ENCODE data around the gene ZFHX2. TPM values are rescaled to one million over a fixed set of nuclear protein-coding genes. Genes with fewer than 3 reads are reported as not detected.

The ZFHX2 gene
- total RNA-seq, 1 donor from 2014 or later, result 39.1 TPM

DNA sequence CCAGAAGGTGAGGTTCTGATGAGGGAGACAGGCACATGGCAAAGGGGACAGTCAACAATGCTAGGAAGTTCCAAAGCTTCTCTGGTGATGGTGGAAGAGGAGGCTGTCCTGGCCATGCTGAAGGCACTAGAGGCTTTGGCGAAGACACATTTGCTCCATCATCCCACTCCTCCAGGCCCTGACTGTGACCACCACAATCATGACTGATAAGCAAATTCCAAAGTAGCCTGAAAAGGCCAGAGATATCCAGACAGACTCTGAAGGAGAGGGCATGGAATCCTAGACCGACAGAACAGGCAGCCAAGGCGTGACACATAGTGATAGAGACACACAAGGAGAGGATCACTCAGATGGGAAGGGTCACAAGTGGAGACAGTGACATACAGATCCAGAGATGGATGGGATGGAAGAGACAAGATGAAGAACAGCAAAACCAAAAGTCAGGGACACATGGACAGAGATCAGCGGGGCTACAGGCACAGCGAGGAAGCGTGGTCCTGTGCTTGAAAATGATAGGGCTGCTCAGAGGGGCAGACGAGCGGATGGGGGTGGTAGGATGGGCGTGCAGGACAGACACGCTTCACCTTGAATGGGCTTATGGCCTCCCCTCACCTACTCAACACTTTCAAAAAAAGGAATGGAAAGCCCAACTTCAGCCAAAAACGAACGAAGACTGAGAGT is 1.3 kb downstream of the ZFHX2 start:
- H3K4me1 Mint-ChIP-seq (ENCODE audit: low read depth, unreplicated experiment), result peaks cover under 1% of the 10 kb centered on the region
- TF ChIP-seq CTCF (IDR thresholded peaks at IDR 0.05; ENCODE audit: partially characterized antibody, unreplicated experiment), result no peak
- no peak for DNase-seq
- H3K36me3 Mint-ChIP-seq (ENCODE audit: unreplicated experiment), result no peaks in the 10 kb centered on the region
- no peak overlapping the region for H3K4me3 Mint-ChIP-seq (ENCODE audit: unreplicated experiment)
- peaks cover 13% of the 10 kb centered on the region for H3K27me3 Mint-ChIP-seq (ENCODE audit: unreplicated experiment)
- H3K9me3 Mint-ChIP-seq (ENCODE audit: unreplicated experiment), result peaks cover 8% of the 10 kb centered on the region
- no peak overlapping the region for H3K27ac Mint-ChIP-seq (ENCODE audit: unreplicated experiment)

GRCh38 chr14:23548351-23549318 is 2.9 kb downstream of the ZFHX2 start:
- no peaks in the 10 kb centered on the region for H3K4me1 Mint-ChIP-seq (ENCODE audit: low read depth, unreplicated experiment)
- H3K4me3 Mint-ChIP-seq (ENCODE audit: unreplicated experiment), result no peak overlapping the region
- peaks cover 14% of the 10 kb centered on the region for H3K9me3 Mint-ChIP-seq (ENCODE audit: unreplicated experiment)
- H3K36me3 Mint-ChIP-seq (ENCODE audit: unreplicated experiment), result no peaks in the 10 kb centered on the region
- H3K27me3 Mint-ChIP-seq (ENCODE audit: unreplicated experiment), result peaks cover 15% of the 10 kb centered on the region
- no peak overlapping the region for H3K27ac Mint-ChIP-seq (ENCODE audit: unreplicated experiment)
- no peak for DNase-seq
- no peak for TF ChIP-seq CTCF (IDR thresholded peaks at IDR 0.05; ENCODE audit: partially characterized antibody, unreplicated experiment)

- peaks cover 13% of the 10 kb centered on the region for H3K9me3 Mint-ChIP-seq (ENCODE audit: unreplicated experiment)
- no peak for TF ChIP-seq CTCF (IDR thresholded peaks at IDR 0.05; ENCODE audit: partially characterized antibody, unreplicated experiment)
- peaks cover 5% of the 10 kb centered on the region for H3K4me1 Mint-ChIP-seq (ENCODE audit: low read depth, unreplicated experiment)
- H3K27me3 Mint-ChIP-seq (ENCODE audit: unreplicated experiment), result peaks cover 15% of the 10 kb centered on the region
- no peak overlapping the region for H3K27ac Mint-ChIP-seq (ENCODE audit: unreplicated experiment)
- no peak for DNase-seq
- H3K4me3 Mint-ChIP-seq (ENCODE audit: unreplicated experiment), result no peak overlapping the region
- no peaks in the 10 kb centered on the region for H3K36me3 Mint-ChIP-seq (ENCODE audit: unreplicated experiment)
These were observed 3.6 kb downstream of the ZFHX2 start for GRCh38 chr14:23547924-23548323.

GRCh38 chr14:23546450-23547035 is 5.0 kb downstream of the ZFHX2 start:
- DNase-seq, result no peak
- Mint-ChIP-seq H3K4me1 (ENCODE audit: low read depth, unreplicated experiment) (peaks cover 14% of the 10 kb centered on the region), H3K27me3 (ENCODE audit: unreplicated experiment) (peaks cover 17% of the 10 kb centered on the region), H3K9me3 (ENCODE audit: unreplicated experiment) (peaks cover 12% of the 10 kb centered on the region), H3K27ac (ENCODE audit: unreplicated experiment) (peak overlapping the region; percentile 12), H3K4me3 (ENCODE audit: unreplicated experiment) (peak overlapping the region; percentile 78), H3K36me3 (ENCODE audit: unreplicated experiment) (no peaks in the 10 kb centered on the region)
- no peak for TF ChIP-seq CTCF (IDR thresholded peaks at IDR 0.05; ENCODE audit: partially characterized antibody, unreplicated experiment)
